ENCODE data around the gene PFKL. TPM values are rescaled to one million over a fixed set of nuclear protein-coding genes. Genes with fewer than 3 reads are reported as not detected.

Gene PFKL
- total RNA-seq, 1 donor, result 106 TPM

DNA sequence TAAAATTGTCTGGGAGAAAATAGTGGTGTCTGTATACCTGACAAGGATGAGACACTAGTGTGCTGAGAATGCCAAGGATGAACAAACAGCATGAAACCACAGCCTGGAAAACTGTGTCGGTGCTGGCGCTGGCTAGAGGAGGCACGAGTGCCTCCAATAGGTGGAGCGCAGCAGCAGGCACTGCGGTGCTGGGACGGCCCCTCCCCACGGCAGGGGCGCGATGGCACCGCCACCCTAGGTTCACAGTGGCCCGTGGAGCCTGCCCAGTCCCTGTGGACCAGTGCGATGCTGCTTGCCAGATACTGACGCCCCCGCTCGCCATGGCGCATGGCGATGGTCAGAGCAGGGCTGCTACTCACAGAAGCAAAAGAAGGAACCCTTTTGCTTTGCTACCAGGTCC lies 32.5 kb downstream of the PFKL start:
- no peak overlapping the region for H3K4me3 ChIP-seq (ENCODE audit: low read depth, low read length)
- TF ChIP-seq CTCF (IDR thresholded peaks at IDR 0.05; ENCODE audit: insufficient read depth, low read depth, low read length), result no peak
- no peak for DNase-seq (ENCODE audit: low read depth)

- TF ChIP-seq CTCF (IDR thresholded peaks at IDR 0.05; ENCODE audit: insufficient read depth, low read depth, low read length), result no peak
- DNase-seq (ENCODE audit: low read depth), result no peak
- no peak overlapping the region for H3K4me3 ChIP-seq (ENCODE audit: low read depth, low read length)
Measured at GRCh38 chr21:44332965-44333364, 33.1 kb downstream of the PFKL start.

GRCh38 chr21:44333509-44334328 lies 33.9 kb downstream of the PFKL start:
- DNase-seq (ENCODE audit: low read depth), result no peak
- H3K4me3 ChIP-seq (ENCODE audit: low read depth, low read length), result no peak overlapping the region
- TF ChIP-seq CTCF (IDR thresholded peaks at IDR 0.05; ENCODE audit: insufficient read depth, low read depth, low read length), result no peak

DNA sequence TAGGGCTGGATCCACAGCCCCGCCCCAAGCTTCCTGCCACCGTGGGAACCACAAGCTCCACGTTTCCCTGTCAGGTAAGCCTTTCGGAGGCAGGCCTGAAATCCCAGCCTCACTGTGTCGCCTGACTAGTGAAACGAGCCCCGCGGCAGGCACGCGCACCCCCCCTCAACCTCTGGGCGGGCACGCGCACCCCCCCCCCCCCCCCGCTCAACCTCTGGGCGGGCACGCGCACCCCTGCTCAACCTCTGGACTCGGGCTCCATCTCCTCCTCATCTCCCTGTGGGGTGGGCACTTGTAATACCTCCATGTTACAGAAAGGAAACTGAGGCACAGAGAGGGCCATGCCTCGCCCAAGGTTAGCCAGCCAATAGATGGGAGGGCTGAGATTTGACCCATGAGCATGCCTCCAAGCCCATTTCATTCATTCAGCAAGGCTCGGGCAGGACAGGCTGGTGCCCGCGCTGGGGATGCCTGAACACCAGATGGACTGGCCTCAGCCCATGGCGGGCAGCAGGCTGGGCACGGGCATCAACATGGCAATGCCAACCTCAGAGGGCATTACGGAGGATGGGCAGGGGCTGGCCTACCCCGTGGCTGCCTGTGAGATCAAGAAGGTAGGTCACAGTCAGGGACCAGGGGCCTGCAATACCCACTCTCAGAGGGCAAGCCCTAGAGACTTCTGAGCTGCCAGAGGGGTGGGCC lies 34.6 kb downstream of the PFKL start:
- H3K4me3 ChIP-seq (ENCODE audit: low read depth, low read length), result no peak overlapping the region
- no peak for DNase-seq (ENCODE audit: low read depth)
- no peak for TF ChIP-seq CTCF (IDR thresholded peaks at IDR 0.05; ENCODE audit: insufficient read depth, low read depth, low read length)

- no peak for DNase-seq (ENCODE audit: low read depth)
- no peak overlapping the region for H3K4me3 ChIP-seq (ENCODE audit: low read depth, low read length)
- TF ChIP-seq CTCF (IDR thresholded peaks at IDR 0.05; ENCODE audit: insufficient read depth, low read depth, low read length), result no peak
Measured at GRCh38 chr21:44335266-44336059, 35.6 kb downstream of the PFKL start.

DNA sequence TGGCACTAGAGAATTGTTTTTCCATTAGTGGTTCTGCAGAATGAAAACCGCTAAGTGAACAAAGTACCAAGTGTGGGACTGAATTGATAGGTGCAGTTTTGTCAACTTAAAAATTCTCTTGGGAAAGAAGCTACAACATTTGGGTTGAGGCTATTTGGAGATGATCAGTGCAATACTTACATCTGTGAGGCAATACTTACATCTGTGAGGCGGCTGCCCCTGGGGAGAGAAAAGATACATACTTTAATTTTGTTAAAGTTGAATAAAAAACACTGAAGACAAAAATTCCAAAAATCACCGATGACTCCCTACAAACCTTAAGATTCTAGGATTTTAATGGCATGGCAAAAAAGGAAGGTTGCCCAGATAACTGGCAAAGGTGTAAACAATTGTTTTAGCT lies 37.6 kb downstream of the PFKL start:
- peak; percentile 44 for DNase-seq (ENCODE audit: low read depth)
- H3K4me3 ChIP-seq (ENCODE audit: low read depth, low read length), result no peak overlapping the region
- no peak for TF ChIP-seq CTCF (IDR thresholded peaks at IDR 0.05; ENCODE audit: insufficient read depth, low read depth, low read length)

All from fibroblast of villous mesenchyme (primary cell).